H1 (cell line): ENCODE results near the gene ANKRD11. TPM values are rescaled to one million over a fixed set of nuclear protein-coding genes. Genes with fewer than 3 reads are reported as not detected.

Source experiments
- CBX8 ChIP-seq: fragments of 300-800, 300-1000 bp; sonication (generic); IDR thresholded peaks from 2 replicates; pipeline ENCODE4 v1.7.1; 2016; ENCODE audit warnings: low read depth, low read length, borderline replicate concordance
- FOSL1 ChIP-seq: IDR thresholded peaks from 2 replicates; pipeline ENCODE4 v1.6.1; 2011; ENCODE audit warnings: mild to moderate bottlenecking, low read depth, low read length, moderate library complexity; ENCODE audit not compliant: insufficient read depth
- GTF2F1 ChIP-seq: IDR thresholded peaks from 2 replicates; pipeline ENCODE4 v1.6.1; 2012; ENCODE audit warnings: low read depth, low read length, improper control_type of control experiment, borderline replicate concordance
- KDM1A ChIP-seq: fragments of 200-600, 300-600 bp; sonication (generic); IDR thresholded peaks from 2 replicates; pipeline ENCODE4 v1.7.1; 2016; ENCODE audit warnings: mild to moderate bottlenecking, low read length, borderline replicate concordance
- polyA plus RNA-seq, 7 experiments: library from polyadenylated mRNA; depleted of rRNA in 3 of 7; stranded (reverse) in 5 of 7; unstranded in 2 of 7; fragments of >200 nt in 5 of 7; fragments of 200-250 nt in 2 of 7; gene quantifications; 1 replicate in 5 of 7; 2 replicates in 1 of 7; 4 replicates in 1 of 7; pipeline versions ENCODE4 v1.2.1 to v1.2.3, GENCODE V29; 2011 to 2013; ENCODE audit warnings: missing spikeins in 2 of 7, mixed read lengths in 2 of 7
- total RNA-seq: library from RNA; stranded (reverse); fragmentation: NEBNext Ultra II Directional; extraction: Animal tissue kit (Norgen Biotek cat#: 25700); gene quantifications from 2 replicates; pipeline ENCODE4 v1.2.1, GENCODE V29; 2021

ANKRD11 gene
- total and polyA plus RNA-seq, 2 of the 8 experiments (the other 6 are each of a cell fraction or from before 2014, with no cell fraction given): 46.5 to 142 TPM

GRCh38 chr16:89369266-89369895, 121.0 kb downstream of the ANKRD11 start (continued):
- TF ChIP-seq CBX8 (no peak), FOSL1 (no peak), GTF2F1 (no peak), KDM1A (no peak)
